ENCODE data around the gene CCDC107.

The CCDC107 gene

DNA sequence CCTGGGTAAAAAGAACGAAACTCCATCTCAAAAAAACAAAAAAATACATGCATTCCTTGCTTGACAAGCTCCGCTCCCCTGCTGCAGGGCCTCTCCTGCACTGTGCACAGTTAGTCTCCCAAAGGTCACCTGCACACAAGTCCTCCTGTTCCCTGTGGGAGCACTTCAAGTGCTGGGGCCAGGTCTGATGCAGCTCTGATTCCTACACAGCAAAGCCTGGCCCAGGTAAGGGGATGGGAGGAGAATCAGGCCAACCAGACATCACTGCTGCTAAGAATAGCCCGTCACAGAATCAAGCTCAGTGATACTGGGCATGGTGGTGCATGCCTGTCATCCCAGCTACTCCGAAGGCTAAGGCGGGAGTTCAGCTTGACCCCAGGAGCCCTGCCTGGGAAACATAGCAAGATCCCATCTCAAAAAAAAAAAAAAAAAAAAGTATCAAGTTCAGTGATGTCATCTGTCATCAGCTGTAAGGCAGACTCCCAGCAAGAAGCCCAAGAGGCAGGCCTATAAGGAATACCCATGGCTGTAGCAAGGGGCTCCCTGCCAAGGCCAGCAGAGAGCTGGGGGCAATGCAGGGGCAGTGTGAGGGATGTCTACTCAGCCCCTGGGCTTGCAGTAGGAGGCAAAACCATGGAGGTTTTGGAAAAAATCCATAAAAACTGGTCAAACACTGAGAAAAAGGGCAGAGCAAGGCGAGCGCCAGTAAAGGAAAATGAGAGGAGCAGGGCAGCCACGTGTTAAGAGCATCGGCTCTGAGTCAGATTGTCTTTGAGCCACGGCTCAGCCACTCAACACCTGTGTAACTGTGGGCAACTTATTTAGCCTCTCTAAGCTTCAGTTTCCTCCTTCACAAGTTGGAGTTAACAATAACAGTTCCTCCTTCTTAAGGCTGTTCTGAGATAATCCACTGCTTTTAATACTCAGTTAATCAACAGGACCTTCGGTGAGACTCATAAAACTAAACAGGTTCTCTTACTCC lies 28.4 kb downstream of the CCDC107 start:
- no peak for DNase-seq

DNA sequence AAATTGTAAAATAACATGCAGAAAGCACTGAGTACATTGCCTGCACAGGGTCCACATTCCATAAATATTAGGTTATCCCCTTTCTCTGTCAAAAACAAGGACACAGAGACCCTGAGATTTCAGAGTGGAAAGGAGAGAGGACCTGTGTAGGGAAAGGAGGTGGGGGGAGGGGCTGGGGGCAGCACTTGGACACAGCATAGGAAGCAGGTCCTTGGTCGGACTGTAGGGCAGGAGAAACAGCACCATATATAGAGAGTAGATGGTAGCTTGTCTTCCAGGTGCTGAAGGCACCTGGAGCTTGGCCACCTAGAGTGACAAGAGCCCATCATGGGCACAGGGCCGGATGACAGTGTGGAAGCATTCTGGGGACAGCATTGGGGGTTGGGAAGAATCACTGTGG lies 29.2 kb downstream of the CCDC107 start:
- no peak for DNase-seq

DNA sequence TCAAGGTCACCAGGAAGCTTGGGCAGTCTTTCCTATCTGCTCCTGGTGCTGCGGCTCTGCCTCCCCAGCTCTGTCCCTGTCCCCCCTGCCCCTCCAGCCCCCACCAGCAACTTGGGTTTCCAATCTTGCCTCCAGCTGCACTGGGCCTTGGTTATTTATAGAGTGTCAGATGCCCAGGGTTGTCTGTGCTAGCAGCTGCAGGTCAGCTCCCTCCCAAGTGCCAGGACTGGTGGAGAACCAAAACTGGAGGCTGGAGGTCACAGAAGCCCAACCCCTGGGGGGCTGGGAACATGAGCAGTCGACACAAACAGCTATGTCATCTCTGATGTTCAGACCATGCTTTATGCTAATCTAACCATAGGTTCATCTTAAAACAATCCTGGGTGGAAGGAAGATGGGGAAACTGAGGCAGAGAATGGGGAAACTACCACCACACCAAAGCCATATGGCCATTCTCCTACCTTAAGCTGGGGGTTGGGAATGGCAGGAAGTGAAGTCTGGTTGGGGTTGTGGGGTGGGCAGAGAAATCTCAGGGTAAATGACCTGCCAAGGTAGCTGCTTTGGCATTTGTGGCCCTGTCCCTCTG lies 30.0 kb downstream of the CCDC107 start:
- DNase-seq, result no peak

DNA sequence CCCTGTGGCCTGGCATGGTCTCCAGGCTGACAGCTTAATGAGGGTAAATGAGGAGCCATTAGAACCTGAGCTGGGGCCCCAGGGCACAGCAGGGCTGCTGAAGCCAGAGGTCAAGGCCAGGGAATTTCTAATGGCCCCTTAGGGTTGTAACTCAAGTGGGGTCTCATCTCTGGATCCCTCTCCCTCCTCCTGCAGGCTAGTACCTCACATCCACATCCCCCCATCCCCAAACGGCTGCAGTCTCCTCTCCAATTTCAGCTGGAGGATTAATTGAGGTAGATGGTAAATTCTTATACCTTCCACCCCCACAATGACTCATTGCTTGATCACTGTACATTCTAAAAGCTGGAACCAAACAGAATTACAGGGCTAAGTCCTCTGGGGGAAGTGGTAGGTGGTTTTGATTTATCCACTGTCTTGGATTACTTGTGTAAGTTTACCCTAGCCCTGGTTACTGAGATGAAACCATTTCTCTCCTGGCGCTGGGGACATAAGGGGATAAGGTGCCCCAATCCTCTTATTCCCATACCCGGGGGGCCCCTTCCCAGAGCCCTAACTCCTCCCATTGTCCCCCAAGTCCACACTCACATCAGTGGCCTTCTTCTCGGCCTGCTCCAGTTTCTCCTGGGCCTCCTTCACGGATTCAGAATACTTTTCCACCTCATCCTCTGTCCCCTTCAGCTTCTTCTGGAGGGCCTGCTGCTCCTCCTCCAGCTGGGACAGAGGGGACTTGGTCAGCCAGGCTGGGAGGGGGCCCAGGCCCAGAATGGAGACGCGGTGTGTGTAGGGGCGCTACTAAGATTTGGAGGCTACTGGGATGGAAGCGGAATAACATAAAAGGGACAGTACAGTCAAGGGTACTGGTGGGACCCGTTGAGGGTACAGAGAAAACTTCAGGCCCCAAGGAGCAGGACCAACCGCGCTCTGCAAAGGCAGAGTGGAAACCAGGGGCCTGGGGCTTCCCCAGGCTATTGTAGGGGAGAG lies 30.8 kb downstream of the CCDC107 start:
- DNase-seq, result no peak

DNA sequence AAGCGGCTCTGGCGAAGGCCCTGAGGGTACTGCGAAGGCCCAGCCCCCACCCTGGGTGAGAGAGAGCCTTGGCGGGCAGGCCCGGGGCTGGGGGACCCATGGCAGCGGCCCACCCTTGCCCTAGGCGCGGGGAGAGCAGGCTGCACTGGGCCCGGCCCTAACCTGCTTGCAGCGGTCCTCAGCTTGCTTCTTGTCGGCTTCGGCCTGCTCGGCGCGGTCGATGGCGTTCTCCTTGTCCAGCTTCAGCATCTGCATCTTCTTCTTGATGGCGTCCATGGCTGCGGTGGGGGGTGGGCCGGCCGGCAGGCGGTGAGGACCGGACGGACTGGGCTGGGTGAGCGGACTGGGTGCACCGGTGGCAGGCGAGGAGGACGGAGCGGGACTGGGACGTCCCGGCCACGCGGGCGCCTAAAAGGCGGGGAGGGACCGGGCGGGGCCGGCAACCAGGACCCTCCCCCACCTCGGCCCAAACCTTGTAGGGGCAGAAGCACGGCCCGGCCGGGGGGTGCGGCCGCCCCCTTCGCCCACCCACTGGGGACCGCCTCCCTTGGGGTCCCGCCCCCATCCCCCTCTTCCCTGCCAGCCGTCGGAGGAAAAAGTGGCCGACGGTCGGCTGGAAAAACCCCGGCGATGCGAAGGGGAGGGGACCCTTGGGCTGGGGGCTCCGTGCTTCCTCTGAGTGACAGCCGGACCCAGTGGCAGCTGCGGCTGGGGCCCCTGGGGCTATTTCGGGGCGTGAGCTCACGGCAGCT lies 31.6 kb downstream of the CCDC107 start, which contains the start of gene TPM2:
Gene TPM2 (minus strand): TSS at position 384 of the 752 bp plus-strand sequence. CDS start 108 bp downstream, at position 276.
- no peak for DNase-seq

DNA sequence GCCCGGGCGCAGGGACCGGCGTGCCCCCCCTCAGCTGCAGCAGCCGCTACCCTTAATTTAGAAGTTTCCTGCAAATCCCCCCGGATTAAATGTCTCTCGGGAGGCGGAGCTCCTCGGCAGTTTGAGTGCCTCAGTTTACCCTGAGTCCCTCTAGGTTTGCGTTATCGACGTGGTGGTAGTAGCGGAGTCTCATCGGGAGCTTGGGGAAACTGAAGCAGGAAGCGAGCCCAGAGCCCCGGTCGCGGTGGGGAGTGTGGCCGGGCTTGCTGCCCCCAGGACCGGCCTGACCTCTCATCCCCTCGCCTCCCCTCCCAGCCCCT lies 32.2 kb downstream of the CCDC107 start:
- no peak for DNase-seq

DNA sequence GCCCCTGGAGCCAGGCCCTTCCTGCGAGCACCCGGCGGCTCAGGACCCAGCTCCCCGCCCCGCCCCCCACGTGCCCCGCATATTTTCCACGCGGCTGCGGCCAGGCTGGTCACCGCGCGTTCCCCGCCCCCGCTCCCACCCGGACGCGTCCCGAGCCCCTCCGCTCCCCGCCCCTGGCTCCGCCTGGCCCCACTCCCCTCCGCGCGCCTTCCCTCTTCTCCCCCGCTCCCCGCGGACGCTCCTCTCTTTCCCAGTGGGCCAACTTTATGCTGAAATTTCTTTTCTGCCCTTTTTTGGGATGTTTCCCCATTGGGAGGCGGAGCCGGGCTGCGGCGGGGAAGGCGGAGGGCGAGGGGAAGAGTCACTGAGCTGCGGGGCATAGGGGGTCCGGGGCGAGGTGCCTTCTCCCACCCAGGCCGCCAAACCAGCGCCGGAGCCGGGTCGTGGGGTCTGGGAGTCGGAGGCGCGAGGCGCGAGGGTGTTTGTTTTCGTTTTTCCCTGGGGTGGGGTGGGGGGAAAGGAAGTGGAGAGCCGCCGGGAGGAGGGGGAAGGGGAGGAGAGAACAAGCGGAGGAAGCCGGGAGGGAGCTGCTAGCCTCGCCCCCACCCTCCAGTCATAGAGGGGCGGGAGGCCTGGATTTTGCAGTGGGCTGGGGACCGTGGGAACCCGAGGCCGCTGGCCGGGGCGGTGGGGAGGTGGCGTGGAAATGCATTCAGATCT lies 32.7 kb downstream of the CCDC107 start:
- DNase-seq, result no peak

DNA sequence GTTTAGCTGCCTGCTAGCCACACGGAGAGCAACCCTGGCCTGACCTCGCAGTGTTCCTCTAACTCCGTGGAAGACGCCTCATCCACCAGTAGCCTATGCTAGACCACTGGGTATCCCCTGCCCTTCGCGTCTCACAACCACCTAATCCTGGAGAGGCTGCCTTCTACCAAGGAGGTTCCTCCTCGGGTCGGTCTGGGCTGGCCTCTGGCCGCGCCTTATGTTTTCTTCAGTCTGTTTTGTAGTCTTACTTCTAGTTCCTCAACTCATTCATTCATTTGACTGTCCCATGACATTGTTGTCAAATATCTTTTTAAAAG lies 33.2 kb downstream of the CCDC107 start:
- DNase-seq, result no peak

DNA sequence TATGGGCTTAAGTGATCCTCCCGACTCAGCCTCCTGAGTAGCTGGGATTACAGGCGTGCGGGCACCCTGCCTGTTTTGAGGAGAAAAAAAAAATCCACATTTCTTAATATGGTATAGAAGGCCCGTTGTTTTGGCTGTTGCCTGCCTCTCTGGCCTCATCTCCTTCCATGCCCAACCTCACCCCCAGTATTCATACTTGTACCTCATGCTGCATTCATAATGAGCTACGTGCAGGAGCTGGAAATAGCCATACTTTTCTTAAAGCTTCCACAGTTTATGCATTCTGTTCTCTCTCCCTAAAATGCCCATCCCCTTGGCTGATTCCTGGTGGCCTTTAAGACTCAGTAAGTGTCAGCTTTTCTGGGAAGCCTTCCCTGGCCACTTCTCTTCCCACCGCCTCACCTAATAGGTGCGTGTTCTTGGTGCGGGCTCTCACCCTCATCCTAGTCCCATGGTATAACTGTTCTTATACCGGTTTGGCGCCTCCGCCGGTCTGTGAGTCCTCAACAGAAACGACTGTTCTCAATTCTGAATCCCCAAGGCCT lies 33.7 kb downstream of the CCDC107 start:
- no peak for DNase-seq

DNA sequence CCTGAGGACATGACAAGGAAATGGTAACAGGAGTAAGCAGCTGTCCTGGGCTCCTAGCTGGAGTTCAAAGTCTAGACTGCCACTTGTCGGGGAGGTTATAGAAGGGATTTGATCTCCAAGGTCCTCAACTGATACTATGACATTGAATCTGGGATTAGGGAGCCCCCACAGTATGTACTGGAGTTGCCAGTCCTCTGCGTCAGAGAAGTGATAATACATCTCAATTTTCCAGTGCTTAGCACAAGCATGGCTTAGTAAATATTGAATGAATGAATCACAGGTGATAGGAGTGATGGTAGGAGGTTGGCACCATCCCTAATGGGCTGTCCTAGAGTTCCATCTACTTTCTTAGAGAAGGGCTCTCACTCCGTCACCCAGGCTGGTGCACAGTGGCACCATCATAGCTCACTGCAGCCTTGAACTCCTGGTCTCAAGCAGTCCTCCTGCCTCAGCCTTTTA lies 37.9 kb downstream of the CCDC107 start:
- DNase-seq, result no peak

DNA sequence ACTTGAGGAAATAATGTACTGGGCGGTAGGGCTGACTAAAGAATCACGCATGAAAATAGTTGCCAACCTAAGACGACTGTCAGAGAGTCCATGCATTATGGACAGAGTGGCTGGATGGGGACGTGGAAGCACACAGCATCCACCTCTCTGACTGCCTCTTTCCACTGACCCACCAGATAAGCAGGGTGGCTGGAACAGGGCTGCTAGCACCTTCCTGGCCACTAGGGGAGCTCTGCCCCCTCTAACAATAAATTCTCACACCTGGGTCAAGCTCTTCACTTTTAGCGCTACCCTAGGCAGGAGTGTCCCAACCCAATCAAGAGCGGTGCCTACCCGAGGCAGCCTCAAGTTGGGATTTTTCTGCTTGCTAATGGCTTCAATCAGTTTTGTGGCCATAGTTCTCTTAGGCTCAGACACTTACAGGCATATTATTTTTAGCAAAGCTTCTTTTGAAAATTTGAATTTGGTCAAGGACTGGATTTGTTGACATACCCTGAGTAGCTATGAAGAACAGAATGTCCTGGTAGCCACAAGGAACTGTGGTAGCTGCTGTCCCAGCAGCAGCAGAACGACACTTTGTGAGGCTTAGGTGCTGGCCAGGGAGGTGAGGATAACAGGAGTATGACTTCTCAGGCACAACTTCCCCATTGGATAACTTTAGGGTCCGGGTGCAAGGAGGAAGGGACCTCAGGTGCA lies 38.6 kb downstream of the CCDC107 start:
- no peak for DNase-seq

DNA sequence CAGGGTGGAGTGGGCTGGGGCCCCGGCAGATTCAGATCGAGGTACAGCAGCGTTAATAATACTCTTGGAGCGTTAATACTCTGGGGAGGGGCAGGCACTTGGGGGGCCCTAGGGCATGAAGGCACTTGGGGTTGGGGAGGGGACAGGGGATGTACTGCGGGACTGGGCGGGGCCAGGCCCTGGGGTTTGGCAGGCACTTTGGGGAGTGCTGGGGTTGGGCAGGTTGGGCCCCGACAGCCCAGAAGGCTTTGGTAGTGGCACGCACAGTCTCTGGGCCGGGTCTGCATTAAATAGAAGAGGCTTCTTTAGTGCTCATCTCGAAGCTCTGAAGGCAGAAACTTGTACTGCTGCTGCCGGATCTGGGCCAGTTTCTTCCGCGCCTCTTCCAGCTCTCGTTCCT lies 39.4 kb downstream of the CCDC107 start:
- DNase-seq, result no peak

DNA sequence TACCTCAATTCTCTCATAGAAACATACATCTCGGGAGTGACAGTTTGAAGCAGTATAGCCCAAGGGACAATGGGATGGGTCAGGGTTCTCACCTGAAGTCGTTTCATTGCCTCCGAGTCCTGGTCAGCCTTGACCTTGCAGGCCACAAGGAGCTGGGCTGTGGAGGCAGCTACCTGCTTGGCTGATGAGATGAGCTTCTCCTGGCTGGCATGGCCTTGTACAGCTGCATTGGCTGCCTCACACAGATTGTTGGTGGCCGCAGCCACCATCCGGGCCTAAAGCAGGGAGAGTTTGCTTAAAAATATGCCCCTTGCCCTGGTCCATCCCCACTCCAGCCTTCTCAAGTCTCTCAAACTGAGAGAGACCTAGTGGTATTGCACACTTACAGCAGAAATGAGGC lies 40.1 kb downstream of the CCDC107 start:
- no peak for DNase-seq

DNA sequence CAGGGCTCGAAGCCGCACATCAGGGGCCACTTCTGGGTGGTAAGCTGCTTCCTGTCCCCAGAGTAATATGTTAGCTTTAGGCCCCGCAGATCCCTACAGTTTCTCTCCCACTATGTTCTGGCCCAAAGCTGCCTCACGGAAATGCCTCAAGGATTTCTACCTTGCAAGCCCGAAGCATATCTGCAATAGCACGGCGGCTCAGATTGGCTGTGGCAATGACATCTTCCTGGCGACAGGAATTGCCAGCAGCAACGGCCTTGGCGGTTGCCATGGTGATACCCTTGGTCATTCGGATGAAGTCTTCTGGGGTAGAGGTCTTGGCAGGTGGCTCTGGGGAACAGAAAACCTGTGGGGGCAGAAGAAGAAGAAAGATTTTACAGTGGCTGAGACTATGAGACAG lies 41.9 kb downstream of the CCDC107 start:
- no peak for DNase-seq

DNA sequence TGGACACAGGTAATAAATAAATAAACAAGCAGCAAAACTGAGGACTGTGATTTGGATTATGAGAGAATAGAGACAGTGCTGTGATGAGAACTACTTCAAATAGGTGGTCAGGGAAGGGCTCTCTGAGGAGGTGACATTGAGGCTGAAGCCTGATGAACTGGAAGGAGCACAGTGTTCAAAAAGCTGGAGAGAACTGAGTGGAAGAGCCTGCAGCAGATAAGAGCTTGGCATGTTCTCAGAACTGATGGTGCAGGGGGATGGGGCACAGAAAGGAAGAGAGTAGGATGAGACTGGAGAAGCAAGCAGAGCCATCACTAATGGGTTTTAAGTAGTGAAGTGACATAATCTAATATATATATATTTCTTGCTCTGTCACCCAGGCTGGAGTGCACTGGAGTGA lies 42.9 kb downstream of the CCDC107 start:
- DNase-seq, result no peak

DNA sequence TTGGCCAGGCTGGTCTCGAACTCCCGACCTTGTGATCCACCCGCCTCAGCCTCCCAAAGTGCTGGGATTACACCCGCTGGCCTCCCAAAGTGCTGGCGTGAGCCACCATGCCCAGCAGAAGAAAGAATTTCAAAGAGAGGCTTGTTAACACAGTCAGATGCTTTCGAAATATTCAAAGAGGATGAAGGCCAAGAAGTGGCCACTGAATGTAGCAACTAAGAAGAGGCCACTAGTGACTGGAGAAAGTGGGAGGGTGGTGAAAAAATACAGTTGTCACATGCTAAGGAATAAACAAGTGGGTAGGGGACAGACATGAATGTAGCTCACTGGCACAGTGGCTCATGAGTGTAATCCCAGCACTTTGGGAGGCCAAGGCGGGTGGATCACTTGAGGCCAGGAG lies 44.6 kb downstream of the CCDC107 start:
- no peak for DNase-seq

DNA sequence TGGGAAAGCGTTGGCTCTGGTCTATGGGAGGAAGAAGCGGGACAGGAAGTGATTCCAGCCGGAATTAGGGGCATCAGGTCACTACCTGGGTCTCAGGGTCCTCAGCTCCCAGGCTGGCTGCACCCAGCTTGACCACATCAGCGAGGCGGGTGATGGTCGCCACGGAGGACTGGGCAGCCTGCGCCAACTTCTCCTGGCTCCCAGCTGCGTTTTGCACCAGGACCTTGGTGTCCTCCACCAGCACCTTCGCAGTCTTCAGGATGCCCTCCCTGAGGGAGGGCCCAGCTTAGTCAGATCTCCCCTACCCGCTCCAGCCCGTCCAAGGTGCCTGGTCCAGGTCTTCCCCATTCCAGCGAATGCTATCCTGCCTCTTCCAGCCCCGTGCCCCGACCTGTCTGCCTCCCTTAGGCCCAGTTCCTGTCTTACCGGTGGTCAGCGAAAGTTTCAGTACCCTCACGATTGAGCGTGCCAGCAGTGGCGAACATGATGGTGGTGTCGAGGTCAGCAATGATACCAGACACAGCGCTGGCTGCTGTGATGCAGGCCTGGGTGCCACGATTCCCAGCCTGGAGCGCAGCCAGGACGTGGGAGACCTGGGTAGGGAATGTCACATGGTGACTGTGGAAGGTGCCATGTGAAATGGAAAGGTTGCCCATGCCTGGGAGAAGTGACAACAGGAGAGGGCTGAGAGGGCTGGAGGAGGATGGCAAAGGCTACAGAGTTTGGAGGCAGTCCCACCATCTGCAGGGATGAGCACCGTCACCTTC lies 46.0 kb downstream of the CCDC107 start:
- DNase-seq, result no peak

DNA sequence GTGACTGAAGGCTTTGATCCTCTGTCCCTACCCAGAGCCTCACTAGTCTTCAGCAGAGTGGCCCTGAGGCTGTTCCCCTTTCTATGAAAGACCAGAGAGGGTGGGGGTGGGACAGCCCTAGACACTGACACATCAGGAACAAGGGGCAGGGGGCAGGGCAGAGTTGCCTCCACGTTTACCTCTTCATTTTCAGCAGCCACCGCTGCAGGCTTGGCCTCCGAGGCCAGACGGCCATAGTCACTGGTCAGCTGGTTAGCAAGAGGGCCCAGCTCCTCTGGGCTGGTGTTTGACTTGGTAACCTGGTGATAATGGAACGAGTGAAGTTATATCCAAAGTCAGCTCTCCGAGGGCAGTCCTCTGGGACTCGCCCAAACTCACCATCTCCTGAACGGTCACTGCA lies 47.3 kb downstream of the CCDC107 start:
- DNase-seq, result no peak

DNA sequence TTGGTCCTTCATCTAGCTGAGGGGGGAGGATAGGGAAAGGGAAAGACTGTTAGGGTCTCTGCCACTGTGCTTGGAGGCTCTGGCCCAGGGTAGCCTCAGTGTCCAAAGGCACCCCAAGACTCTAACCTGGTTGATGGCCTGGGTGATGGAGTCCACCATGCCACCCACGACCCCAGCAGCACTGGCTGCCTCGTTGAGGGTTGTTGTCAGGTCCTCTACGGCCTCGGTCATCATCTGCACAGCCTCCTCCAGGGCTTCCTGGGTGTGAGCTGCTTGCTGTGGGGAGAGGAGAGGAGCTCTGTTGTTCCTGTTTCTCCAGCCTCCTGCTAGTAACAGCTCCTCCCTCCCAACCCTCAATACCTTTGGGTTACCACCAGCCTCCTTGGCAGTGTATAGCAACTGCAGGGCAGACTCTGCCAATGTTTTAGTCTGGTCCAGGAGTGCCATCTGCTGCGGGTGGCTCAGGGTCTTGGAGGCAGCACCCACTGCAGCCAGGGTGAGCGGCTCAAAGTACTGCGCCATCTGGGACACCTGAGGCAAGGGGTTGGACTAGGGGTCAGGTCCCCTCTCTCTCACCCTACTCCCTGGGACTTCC lies 47.8 kb downstream of the CCDC107 start:
- no peak for DNase-seq

DNA sequence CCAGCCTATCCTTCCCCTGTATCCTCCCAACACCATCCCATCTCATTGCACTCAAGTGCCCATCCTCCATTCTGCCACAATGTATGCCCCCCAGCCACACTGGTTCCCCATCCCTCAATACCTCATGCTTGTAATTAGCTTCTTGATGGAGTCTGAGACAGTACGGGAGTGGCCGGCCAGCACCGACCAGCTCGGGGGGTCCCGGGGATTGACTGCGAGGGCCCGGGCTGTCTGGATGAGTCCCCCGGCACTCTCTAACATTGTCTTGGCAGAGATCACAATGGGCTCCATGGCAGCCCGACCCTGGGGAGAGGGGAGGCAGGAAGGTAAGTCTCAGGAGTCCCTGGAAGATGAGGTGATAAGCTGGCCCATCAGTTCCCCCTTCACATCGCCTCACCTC lies 48.9 kb downstream of the CCDC107 start:
- DNase-seq, result no peak

All from NCI-H2171 (cell line).